ENCODE results near the gene ZIC1.

The ZIC1 gene

GRCh38 chr3:147423537-147423797 is 14.3 kb downstream of the ZIC1 start:
- Mint-ChIP-seq H3K4me1 (peaks cover 3% of the 10 kb centered on the region), H3K27me3 (peaks cover 16% of the 10 kb centered on the region), H3K4me3 (no peak overlapping the region), H3K27ac (no peak overlapping the region), H3K36me3 (peaks cover 1% of the 10 kb centered on the region), H3K9me3 (no peaks in the 10 kb centered on the region)
- DNase-seq (ENCODE audit: low spot score in 2 of 2) (no peak), ATAC-seq (ENCODE audit: low read depth) (no peak)

- H3K27me3 Mint-ChIP-seq, result peaks cover 14% of the 10 kb centered on the region
- H3K9me3 Mint-ChIP-seq, result no peaks in the 10 kb centered on the region
- DNase-seq (ENCODE audit: low spot score in 2 of 2) (no peak), ATAC-seq (ENCODE audit: low read depth) (no peak)
- peaks cover 3% of the 10 kb centered on the region for H3K4me1 Mint-ChIP-seq
- H3K4me3 Mint-ChIP-seq, result no peak overlapping the region
- H3K36me3 Mint-ChIP-seq, result peaks cover 1% of the 10 kb centered on the region
- no peak overlapping the region for H3K27ac Mint-ChIP-seq
These were observed 14.8 kb downstream of the ZIC1 start for GRCh38 chr3:147423798-147424580.

DNA sequence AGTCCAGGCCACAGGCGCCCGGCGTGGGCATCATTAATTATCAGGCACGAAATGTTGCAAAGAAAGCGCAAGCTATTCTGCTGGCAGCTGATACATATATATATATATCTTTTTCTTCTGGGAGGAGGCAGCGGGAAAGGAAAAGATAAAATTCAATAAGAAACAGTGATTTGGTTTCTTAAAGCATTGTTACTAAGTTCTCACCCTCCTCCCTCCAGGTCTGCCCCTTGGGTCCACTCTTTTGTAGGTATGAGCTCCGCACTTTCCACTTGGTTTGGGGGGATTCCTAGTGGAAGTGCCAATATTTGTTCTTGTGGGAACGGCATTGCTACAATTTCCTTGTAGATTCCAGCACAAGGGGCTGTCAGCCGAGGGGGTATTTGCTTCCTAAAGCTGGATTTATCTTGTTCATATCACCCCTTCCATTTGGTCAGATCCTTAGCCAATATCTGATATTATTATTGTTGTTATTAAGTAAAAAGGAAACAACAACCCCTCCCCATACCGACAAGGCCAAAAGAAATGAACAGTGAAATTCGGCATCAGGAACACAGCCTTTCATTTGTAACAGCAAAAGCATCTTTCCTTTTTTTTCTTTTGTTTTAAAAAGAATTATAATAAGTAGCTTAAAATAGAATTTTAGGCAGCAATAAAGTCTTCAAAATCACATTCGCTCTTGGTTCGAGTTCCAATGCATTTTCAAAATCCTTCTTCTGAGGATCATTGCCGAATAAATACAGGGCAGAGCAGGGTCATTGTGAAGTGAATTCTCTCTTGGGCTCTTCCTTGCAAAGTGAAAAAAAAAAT is 15.6 kb downstream of the ZIC1 start:
- DNase-seq (ENCODE audit: low spot score in 2 of 2), result no peak
- Mint-ChIP-seq H3K4me1 (no peaks in the 10 kb centered on the region), H3K27me3 (peaks cover 11% of the 10 kb centered on the region), H3K36me3 (peaks cover 1% of the 10 kb centered on the region), H3K27ac (no peak overlapping the region), H3K9me3 (no peaks in the 10 kb centered on the region), H3K4me3 (no peak overlapping the region)
- ATAC-seq (ENCODE audit: low read depth), result no peak

DNA sequence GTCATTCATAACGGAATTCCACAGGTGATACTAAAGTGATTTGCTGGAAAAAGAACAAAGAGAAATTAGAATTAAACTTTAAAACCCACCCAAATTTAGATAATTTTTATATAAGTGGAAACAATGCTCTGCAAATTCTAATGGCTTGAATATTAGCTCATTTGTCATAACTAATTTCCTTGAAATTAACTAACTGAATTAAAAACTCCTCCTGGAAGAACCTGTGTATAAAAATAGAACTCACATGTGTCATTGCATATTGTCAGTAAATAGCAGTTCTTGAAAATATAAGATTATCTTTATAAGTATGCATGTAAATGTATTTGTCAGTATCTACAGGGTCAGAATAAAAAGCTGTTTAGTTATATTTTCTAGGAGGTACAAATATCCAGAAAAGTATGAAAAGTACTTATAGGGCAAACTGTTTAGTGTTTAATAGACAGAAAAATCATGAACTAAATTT is 16.3 kb downstream of the ZIC1 start:
- Mint-ChIP-seq H3K27ac (no peak overlapping the region), H3K4me3 (no peak overlapping the region), H3K9me3 (no peaks in the 10 kb centered on the region), H3K27me3 (peaks cover 8% of the 10 kb centered on the region), H3K4me1 (no peaks in the 10 kb centered on the region), H3K36me3 (peaks cover 1% of the 10 kb centered on the region)
- DNase-seq (ENCODE audit: low spot score in 2 of 2) (no peak), ATAC-seq (ENCODE audit: low read depth) (no peak)

DNA sequence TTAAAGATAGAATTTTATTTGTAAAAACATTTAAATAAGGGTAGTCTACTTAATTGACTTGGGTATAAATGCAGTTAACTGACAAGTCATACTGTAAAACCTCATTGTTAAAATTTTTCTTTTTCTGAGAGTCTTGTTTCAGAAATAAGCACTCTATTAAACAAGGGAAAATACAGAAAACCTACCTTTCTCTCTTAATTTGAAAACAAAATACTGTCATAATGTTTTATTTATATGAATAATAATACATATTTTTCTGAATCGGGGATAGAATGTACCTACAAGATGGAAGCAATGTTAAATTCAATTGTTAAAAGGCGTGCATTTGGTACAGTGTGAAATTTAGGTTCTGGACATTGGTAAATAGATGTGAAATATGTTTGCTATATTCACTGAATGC is 17.8 kb downstream of the ZIC1 start:
- ATAC-seq (ENCODE audit: low read depth) (no peak), DNase-seq (ENCODE audit: low spot score in 2 of 2) (no peak)
- no peaks in the 10 kb centered on the region for H3K9me3 Mint-ChIP-seq
- H3K27me3 Mint-ChIP-seq, result peaks cover 7% of the 10 kb centered on the region
- H3K36me3 Mint-ChIP-seq, result peaks cover 1% of the 10 kb centered on the region
- no peak overlapping the region for H3K27ac Mint-ChIP-seq
- H3K4me1 Mint-ChIP-seq, result no peaks in the 10 kb centered on the region
- no peak overlapping the region for H3K4me3 Mint-ChIP-seq

GRCh38 chr3:147427746-147428145 is 18.6 kb downstream of the ZIC1 start:
- no peaks in the 10 kb centered on the region for H3K36me3 Mint-ChIP-seq
- H3K4me3 Mint-ChIP-seq, result no peak overlapping the region
- H3K27ac Mint-ChIP-seq, result no peak overlapping the region
- DNase-seq (ENCODE audit: low spot score in 2 of 2) (no peak), ATAC-seq (ENCODE audit: low read depth) (no peak)
- H3K9me3 Mint-ChIP-seq, result no peaks in the 10 kb centered on the region
- H3K4me1 Mint-ChIP-seq, result no peaks in the 10 kb centered on the region
- peaks cover 2% of the 10 kb centered on the region for H3K27me3 Mint-ChIP-seq

DNA sequence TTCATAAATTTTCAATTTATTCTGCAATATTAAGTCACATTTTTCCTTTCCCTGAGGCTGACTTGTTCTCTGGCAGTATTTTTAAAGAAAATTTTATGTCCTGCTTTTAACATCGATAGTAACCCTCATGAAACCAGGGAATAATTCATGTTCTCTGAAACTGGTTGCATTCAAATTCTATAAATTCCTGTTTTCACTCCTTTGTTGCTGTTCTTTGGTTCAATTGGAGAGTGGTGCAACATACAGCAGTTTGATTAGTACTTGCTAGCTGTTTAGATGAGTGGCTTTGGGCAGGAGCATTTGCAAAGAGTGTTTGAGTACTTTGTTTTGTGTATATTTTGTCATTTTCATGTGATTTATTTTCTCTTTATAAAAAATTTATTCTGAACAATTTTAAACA is 19.2 kb downstream of the ZIC1 start:
- no peak overlapping the region for H3K4me3 Mint-ChIP-seq
- no peaks in the 10 kb centered on the region for H3K9me3 Mint-ChIP-seq
- H3K27me3 Mint-ChIP-seq, result peaks cover 2% of the 10 kb centered on the region
- no peak overlapping the region for H3K27ac Mint-ChIP-seq
- H3K36me3 Mint-ChIP-seq, result no peaks in the 10 kb centered on the region
- DNase-seq (ENCODE audit: low spot score in 2 of 2) (no peak), ATAC-seq (ENCODE audit: low read depth) (no peak)
- no peaks in the 10 kb centered on the region for H3K4me1 Mint-ChIP-seq

- Mint-ChIP-seq H3K9me3 (peaks cover 2% of the 10 kb centered on the region), H3K4me3 (no peak overlapping the region), H3K27ac (no peak overlapping the region), H3K36me3 (no peaks in the 10 kb centered on the region), H3K27me3 (peaks cover under 1% of the 10 kb centered on the region), H3K4me1 (no peaks in the 10 kb centered on the region)
- no peak for DNase-seq (ENCODE audit: low spot score in 2 of 2)
- ATAC-seq (ENCODE audit: low read depth), result no peak
These were observed 19.6 kb downstream of the ZIC1 start for GRCh38 chr3:147428754-147429153.

GRCh38 chr3:147431751-147432150 is 22.6 kb downstream of the ZIC1 start:
- H3K9me3 Mint-ChIP-seq, result peaks cover 2% of the 10 kb centered on the region

DNA sequence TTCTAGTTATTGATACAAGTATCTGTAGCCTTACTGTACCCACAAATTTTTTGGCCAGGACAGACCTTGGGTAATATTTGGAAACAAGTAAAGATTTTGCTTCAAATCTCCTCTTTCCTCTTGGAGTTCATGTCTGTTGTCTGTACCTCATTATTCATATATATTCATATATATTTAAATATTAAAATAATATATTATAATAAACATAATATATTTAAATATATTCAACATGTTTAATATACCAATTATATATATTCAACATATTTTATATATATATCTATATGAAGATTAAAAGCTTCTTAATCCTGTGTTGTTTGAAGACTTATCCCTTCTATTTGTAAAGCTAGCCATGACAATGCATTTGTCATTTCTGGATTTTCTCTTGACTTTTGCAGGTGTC is 38.1 kb downstream of the ZIC1 start:
- H3K9me3 Mint-ChIP-seq, result peaks cover 2% of the 10 kb centered on the region
- H3K27me3 Mint-ChIP-seq, result peaks cover 1% of the 10 kb centered on the region
- no peak overlapping the region for H3K27ac Mint-ChIP-seq
- no peaks in the 10 kb centered on the region for H3K4me1 Mint-ChIP-seq
- ATAC-seq (ENCODE audit: low read depth), result no peak
- H3K36me3 Mint-ChIP-seq, result no peaks in the 10 kb centered on the region
- DNase-seq (ENCODE audit: low spot score in 2 of 2), result no peak
- no peak overlapping the region for H3K4me3 Mint-ChIP-seq

More at GRCh38 chr3:147431751-147432150, 22.6 kb downstream of the ZIC1 start:
- DNase-seq (ENCODE audit: low spot score in 2 of 2) (no peak), ATAC-seq (ENCODE audit: low read depth) (no peak)
- H3K27ac Mint-ChIP-seq, result no peak overlapping the region
- H3K4me3 Mint-ChIP-seq, result no peak overlapping the region
- H3K36me3 Mint-ChIP-seq, result no peaks in the 10 kb centered on the region
- no peaks in the 10 kb centered on the region for H3K4me1 Mint-ChIP-seq
- H3K27me3 Mint-ChIP-seq, result no peaks in the 10 kb centered on the region

GRCh38 chr3:147449669-147450068 is 40.5 kb downstream of the ZIC1 start:
- DNase-seq (ENCODE audit: low spot score in 2 of 2), result no peak
- ATAC-seq (ENCODE audit: low read depth), result no peak
- Mint-ChIP-seq H3K9me3 (peaks cover 2% of the 10 kb centered on the region), H3K27me3 (peaks cover 1% of the 10 kb centered on the region), H3K4me1 (no peaks in the 10 kb centered on the region), H3K36me3 (no peaks in the 10 kb centered on the region), H3K4me3 (no peak overlapping the region), H3K27ac (no peak overlapping the region)

GRCh38 chr3:147458995-147459704 is 50.0 kb downstream of the ZIC1 start:
- no peaks in the 10 kb centered on the region for H3K36me3 Mint-ChIP-seq
- ATAC-seq (ENCODE audit: low read depth) (no peak), DNase-seq (ENCODE audit: low spot score in 2 of 2) (no peak)
- H3K4me3 Mint-ChIP-seq, result no peak overlapping the region
- H3K9me3 Mint-ChIP-seq, result peaks cover 4% of the 10 kb centered on the region
- H3K27me3 Mint-ChIP-seq, result no peaks in the 10 kb centered on the region
- H3K4me1 Mint-ChIP-seq, result no peaks in the 10 kb centered on the region
- H3K27ac Mint-ChIP-seq, result no peak overlapping the region

DNA sequence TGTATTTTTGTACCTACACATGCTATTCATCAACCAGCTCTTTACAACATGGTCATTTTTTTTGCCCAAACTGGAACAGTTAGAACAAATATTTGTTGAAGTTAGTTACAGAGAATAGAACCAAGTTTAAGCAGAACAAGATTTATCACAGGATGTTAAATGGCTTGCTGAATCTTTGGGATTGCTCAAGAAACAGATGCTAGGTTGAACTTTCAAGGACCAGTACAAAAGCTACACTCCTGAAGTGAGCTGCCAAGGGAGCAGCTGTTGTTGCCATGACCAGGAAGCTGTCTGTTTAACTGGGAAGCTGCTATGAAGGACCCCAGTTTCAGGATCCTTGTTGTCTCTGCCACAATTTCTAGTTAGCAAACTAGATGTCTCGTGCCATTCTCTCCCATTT is 53.7 kb downstream of the ZIC1 start:
- H3K4me3 Mint-ChIP-seq, result no peak overlapping the region
- ATAC-seq (ENCODE audit: low read depth) (no peak), DNase-seq (ENCODE audit: low spot score in 2 of 2) (no peak)
- no peaks in the 10 kb centered on the region for H3K4me1 Mint-ChIP-seq
- H3K9me3 Mint-ChIP-seq, result peaks cover 5% of the 10 kb centered on the region
- H3K27me3 Mint-ChIP-seq, result no peaks in the 10 kb centered on the region
- H3K27ac Mint-ChIP-seq, result no peak overlapping the region
- H3K36me3 Mint-ChIP-seq, result no peaks in the 10 kb centered on the region

Data from memory B cell (primary cell).